ENCODE measurements around the gene LRRFIP1.

GRCh38 chr2:237732790-237733381 is 105.5 kb downstream of the LRRFIP1 start:
- TF ChIP-seq CTCF (IDR thresholded peaks at IDR 0.05; ENCODE audit: extremely low read depth in 1 of 2, insufficient read depth in 1 of 2, low read depth in 1 of 2, low read length in 2 of 2) (no peak), EZH2 (IDR thresholded peaks at IDR 0.05; ENCODE audit: borderline replicate concordance, low read depth, low read length, severe bottlenecking) (no peak), POLR2A (IDR thresholded peaks at IDR 0.05; ENCODE audit: low read depth, low read length) (no peak), JUN (IDR thresholded peaks at IDR 0.05; ENCODE audit: borderline replicate concordance, insufficient read depth, insufficient read length, low read depth) (no peak), MYC (IDR thresholded peaks at IDR 0.05; ENCODE audit: low read depth, low read length) (no peak), POLR2AphosphoS5 (IDR thresholded peaks at IDR 0.05; ENCODE audit: insufficient read depth, low read depth, low read length) (no peak), GATA2 (IDR thresholded peaks at IDR 0.05; ENCODE audit: insufficient read depth, insufficient read length, low read depth, low read length) (no peak), FOS (IDR thresholded peaks at IDR 0.05; ENCODE audit: borderline replicate concordance, insufficient read depth, low read length) (no peak)
- TF ChIP-seq, protein P1, sequence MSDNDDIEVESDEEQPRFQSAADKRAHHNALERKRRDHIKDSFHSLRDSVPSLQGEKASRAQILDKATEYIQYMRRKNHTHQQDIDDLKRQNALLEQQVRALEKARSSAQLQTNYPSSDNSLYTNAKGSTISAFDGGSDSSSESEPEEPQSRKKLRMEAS (IDR thresholded peaks at IDR 0.05; ENCODE audit: insufficient read depth, insufficient read length), result no peak

Measured in endothelial cell of umbilical vein (primary cell).